GM21619 (cell line): Measurements from ENCODE around the gene TXNL1.
"Not testable (repeated sequence)": the region's sequence is repeated elsewhere in the genome, so short reads cannot be mapped to it uniquely, and the experiment has no call there.

Experiments used
- ATAC-seq: cut with Tn5 transposase; IDR thresholded peaks from one replicate; pipeline ENCODE4 v1.9.1; 2021; ENCODE audit not compliant: unreplicated experiment

TXNL1 gene

DNA sequence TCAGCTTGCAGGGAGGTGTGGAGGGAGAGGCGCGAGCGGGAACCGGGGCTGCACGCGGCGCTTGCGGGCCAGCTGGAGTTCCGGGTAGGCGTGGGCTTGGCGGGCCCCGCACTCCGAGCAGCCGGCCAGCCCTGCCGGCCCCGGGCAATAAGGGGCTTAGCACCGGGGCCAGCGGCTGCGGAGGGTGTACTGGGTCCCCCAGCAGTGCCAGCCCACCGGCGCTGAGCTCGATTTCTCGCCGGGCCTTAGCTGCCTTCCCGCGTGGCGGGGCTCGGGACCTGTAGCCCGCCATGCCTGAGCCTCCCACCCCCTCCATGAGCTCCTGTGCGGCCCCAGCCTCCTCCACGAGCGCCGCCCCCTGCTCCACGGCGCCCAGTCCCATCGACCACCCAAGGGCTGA, 66.1 kb downstream of the TXNL1 start:
- not testable (repeated sequence) for ATAC-seq

DNA sequence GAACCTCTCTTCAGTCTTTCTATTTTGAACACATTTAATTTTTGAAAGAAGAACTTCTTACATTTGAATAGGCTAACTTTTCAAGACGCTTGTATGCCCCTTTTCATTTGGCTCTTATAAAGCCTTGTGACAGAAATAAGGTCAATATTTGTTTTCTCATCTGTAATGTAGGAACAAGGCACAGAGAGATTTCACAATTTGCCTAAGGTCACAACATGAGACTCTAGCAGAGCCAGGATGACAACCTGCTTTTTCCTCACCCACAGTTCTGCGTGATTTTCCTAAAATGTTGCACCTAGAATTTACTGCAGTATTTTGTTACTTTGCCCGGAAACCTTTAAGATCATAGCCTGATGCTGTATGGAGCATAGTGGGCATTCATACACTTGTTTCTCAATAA, 67.4 kb downstream of the TXNL1 start:
- ATAC-seq: no peak

DNA sequence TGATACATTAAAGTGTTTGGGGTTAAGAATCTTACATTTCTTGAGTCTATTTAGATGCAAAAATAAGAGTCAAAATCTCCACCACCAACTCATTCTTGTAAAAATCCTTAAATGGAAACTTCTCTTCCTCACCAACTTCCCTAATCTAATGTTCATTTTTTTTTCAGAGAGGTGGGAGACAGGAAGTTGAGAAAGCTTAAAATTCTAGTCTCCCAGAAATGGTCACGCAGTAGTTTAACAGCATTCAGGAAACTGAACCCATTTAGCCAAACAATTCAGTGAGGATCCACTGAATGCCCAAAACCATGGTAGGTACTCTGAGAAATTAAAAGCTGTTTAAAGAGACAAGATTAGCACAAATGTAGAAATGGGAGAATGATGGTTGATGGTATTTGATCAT, 69.0 kb downstream of the TXNL1 start:
- no peak for ATAC-seq

DNA sequence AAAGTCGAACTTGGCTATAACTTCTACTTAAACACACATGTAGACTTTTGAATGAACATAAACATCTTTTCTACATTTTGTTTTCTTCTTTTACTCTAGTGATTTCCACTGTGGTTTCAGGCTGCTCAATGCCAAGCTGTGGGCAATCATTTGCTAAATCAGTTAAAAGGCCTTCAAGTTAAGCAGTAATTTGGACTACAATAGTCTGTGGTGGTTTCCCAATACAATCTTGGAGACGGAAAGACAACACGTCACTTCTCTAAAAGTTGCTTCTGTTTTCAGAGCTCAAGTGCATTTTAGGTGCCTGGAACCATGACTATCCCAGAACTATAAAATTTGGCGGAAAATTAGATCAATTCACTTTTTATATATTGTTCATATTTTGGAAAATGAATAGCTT, 69.4 kb downstream of the TXNL1 start:
- no peak for ATAC-seq

DNA sequence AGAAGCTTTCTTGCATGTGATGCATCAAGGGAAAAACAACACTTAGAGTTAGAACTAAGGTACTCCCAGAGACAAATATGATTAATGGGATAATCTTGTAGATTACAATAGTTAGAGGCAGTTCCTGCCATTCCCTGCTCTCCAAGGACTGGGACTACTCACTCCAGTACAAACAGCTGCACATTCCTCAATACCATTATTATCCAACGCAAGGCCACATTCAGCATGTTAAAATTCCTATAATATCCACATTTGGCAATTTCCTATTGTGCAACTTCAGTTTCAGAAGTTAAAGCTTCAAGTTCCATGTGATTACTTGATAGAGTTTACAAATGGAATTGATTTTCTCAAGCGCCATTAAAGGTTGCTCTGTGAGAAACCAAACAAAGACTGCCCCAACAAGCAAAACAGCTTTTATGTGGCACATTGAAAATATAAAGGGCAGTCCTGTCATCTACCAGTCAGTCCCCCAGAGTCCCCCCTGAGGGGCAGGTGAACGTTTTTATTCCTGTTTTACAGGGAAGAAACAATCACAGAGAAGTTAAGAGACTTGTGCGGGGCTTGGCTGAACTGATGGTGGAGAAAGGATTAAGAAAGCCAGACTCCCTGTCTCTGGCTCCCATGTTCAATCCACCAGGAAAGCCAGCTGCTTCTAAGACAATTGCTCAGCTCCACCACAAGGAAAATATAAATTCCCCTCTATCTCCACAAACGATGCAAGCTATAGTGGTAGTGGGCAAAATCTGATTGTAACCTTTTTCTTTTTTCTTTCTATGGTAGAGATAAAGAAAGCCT, 72.6 kb downstream of the TXNL1 start:
- no peak for ATAC-seq

DNA sequence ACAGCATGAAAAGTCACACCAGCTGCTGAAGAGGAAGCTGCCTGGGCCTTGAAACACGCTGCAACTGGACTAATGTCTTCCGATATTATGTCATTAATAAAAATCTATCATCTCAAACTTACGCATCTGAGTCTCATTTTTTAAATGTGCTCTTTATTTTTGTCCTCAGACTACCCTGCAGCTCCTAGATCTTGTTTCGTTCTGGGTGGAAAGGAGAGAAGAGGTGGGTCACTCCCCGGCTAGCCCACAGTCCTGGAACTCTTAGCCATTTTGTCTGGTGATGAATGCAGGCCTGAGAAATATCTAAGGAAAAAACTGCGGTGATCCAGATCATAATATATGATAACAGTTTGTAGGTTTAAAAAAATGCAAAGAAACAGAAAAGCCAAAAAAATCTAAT, 73.3 kb downstream of the TXNL1 start:
- ATAC-seq: no peak

DNA sequence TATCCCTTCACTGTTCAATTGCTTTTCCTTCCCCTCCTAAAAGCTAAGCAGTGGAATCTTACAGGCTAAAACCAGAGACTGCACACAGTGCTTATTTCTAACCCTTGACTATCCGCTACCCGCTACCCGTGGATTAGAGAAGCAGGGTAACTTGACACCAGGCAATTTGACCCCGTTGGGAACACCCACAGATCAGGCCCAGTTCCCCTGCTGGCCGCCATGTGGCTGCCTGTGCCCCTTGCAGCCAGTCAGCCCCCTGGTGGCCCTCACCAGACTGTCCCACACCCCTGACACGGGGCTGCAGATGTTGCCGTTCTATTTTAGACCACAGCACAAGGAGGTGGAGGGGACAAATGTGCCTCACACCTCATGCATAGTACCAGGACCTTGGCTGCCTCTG, 74.8 kb downstream of the TXNL1 start:
- ATAC-seq: no peak

DNA sequence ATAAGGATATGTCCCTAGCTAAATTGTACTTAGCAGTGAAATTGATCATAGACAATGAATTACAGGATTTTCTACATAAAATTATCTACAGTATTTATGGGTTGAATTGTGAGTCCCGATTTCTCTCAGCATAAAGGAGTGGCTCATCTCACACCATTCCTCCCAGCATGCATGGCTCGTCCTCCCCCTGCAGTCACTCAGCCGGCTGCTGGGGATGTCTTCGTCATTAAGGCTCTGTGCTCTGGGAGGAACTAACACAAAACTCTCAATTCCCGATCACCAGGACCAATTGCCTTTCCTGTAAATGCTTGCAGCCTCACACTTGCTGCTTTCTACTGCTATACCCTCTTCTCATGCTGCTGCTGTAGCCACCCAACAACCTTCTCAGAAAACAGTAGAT, 75.9 kb downstream of the TXNL1 start:
- no peak for ATAC-seq

DNA sequence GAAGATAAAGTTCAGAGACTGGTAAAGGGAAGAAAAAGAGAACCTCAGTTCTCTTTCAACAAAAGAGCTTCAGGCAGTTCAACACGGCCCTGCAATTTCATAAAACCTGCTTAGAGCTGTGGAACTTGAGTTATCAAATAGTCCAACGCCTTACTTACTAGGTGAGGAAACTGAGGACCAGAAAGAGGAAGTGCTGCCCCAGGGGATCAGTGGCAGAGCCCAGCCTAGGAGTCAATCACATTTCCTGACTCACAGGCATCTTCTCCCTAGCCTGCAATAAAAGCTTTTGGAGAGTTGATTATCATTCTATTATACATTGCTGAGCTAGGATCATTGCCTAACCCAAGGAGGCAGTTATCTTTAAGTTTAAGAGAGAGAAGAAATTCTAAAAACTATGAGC, 77.4 kb downstream of the TXNL1 start:
- no peak for ATAC-seq

DNA sequence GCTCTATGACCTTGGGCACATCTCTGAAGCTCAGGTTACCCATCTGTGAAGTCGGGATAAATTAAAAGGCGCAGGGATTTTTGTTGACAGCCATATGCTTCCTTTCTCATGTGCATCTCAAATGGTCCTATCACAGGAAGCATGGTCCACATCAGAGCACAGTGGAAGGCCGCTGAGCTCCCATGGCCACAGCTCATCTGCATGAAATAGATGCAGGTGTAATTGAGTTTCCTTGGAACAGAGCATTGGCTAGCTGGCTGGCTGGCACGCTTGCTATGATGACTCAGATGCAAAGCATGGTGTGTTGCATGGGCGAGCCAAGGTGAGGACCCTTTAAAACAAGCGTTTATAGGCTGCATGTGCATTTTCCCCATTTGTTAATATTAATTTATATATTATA, 79.3 kb downstream of the TXNL1 start:
- no peak for ATAC-seq

DNA sequence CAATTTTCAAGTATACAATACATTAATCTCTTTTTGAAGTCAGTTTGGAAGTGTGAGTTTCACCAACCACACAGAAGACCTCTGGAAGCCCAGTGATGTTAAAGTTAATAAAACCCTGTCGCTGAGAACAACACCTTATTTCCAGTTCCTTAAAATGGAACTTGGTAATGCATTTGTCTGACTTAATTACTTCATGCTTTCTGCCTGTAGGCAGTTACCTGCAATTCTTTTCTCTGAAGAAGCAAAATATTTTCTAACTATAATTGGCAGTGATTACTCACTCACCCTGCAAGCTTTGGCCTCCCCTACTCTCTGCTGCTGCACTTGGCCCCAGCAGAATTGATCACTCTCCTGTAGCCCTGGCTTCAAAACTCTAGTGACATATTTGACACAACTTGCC, 81.5 kb downstream of the TXNL1 start:
- ATAC-seq: no peak

DNA sequence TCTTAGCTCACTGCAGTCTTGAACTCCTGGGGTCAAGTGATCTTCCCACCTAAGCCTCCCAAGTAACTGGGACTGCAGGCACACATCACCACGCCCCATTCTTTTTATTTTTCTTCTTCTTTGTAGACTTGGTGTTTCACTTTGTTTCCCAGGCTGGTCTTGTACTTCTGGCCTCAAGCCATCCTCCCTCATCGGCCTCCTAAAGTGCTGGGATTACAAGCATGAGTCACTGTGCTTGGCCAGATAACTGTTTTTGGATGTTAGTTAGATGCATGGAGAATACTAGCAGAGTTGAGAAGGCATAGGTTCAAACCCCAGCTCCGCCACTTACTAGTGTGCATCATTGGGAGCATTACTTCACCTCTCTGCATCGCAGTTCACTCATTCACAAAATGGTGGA, 88.3 kb downstream of the TXNL1 start:
- no peak for ATAC-seq
